ENCODE measurements around the gene GREM2. TPM values are rescaled to one million over a fixed set of nuclear protein-coding genes. Genes with fewer than 3 reads are reported as not detected.

Gene GREM2
- total and polyA plus RNA-seq, 2 donors (not counting 1 experiment from before 2014, with no cell fraction given): not detected

DNA sequence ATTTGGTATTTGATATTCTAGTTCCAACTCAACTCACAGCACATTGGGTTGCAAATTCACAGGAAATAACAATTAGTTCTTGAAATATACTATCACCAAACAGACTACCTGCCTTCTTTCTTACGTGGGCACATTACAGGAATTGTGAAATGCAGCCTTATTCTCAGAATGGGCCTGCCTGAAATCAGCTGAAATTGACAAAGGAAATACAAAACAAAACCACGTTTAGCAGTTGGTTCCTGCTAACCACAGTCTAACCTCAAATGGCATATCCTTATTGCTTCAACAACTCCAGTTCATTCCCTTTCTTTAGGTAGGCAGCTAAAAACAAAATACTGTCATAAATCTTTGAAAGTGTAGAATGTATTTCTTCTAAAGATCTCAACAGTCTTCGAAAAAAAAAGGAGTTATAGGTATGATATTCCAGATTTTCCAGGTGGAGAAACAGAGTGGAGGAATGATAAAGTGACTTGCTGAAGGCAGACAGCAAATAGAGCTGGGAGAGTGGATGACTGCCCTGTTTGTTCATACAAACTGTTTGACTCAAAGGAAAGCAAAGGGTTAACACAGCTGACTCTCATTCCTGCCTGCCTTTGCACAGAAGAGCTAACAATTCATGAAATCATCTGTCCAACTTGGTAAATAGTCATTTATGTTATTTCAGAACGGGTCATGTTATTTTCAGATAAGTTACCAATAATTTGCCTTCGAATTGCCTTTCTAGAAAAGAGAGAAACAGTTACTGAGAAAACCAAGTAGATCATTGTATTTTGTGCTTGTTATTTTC lies 1.6 kb upstream of the GREM2 start:
- Histone ChIP-seq H3K4me3 (ENCODE audit: control extremely low read depth in 1 of 5, extremely low read depth in 1 of 5, insufficient read depth in 1 of 5, low read depth in 2 of 5, low read length in 4 of 5) (no peak overlapping the region), H3K4me2 (replicated peaks; ENCODE audit: low read depth, low read length, poor library complexity, severe bottlenecking) (no peak overlapping the region), H3K9me3 (ENCODE audit: control extremely low read depth in 1 of 3, control insufficient read depth in 2 of 3, insufficient read depth in 1 of 3, low read length in 2 of 3) (no peaks in the 10 kb centered on the region), H3K9ac (ENCODE audit: low read length) (no peak overlapping the region), H3K79me2 (ENCODE audit: control insufficient read depth, insufficient read depth, low read length) (no peaks in the 10 kb centered on the region), H3K27me3 (replicated peaks in 1 of 4; ENCODE audit: control extremely low read depth in 1 of 4, control insufficient read depth in 3 of 4, insufficient read depth in 4 of 4, low read length in 3 of 4) (peaks cover 0 to 22% (median 18%) of the 10 kb centered on the region in 4 experiments), H2AFZ (ENCODE audit: insufficient read depth, low read depth, low read length, poor library complexity, severe bottlenecking) (no peak overlapping the region), H3K36me3 (replicated peaks in 1 of 2; ENCODE audit: control extremely low read depth in 1 of 2, control insufficient read depth in 1 of 2, extremely low read depth in 1 of 2, insufficient read depth in 2 of 2, low read length in 1 of 2) (no peaks in the 10 kb centered on the region), H3K4me1 (ENCODE audit: control insufficient read depth in 2 of 2, insufficient read depth in 2 of 2, low read length in 2 of 2) (peaks cover 9 to 15% of the 10 kb centered on the region in 2 donors), H4K20me1 (ENCODE audit: control insufficient read depth, insufficient read depth, low read length, poor library complexity, severe bottlenecking) (no peaks in the 10 kb centered on the region), H3K27ac (ENCODE audit: low read length in 2 of 2) (no peak overlapping the region)
- H3K4me1 Mint-ChIP-seq: peaks cover 13% of the 10 kb centered on the region
- no peak overlapping the region for H3K27ac Mint-ChIP-seq
- DNase-seq (no peak), ATAC-seq (ENCODE audit: low read depth) (no peak)
- CTCF ChIA-PET: no interaction called here
- 0% methylated on average over 1 of the region's 5 CpGs for WGBS (ENCODE audit: insufficient coverage)
- H3K4me3 Mint-ChIP-seq: no peak overlapping the region
- POLR2A ChIA-PET: no interaction called here
- TF ChIP-seq, protein P1, sequence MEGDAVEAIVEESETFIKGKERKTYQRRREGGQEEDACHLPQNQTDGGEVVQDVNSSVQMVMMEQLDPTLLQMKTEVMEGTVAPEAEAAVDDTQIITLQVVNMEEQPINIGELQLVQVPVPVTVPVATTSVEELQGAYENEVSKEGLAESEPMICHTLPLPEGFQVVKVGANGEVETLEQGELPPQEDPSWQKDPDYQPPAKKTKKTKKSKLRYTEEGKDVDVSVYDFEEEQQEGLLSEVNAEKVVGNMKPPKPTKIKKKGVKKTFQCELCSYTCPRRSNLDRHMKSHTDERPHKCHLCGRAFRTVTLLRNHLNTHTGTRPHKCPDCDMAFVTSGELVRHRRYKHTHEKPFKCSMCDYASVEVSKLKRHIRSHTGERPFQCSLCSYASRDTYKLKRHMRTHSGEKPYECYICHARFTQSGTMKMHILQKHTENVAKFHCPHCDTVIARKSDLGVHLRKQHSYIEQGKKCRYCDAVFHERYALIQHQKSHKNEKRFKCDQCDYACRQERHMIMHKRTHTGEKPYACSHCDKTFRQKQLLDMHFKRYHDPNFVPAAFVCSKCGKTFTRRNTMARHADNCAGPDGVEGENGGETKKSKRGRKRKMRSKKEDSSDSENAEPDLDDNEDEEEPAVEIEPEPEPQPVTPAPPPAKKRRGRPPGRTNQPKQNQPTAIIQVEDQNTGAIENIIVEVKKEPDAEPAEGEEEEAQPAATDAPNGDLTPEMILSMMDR (IDR thresholded peaks at IDR 0.05): no peak
- no peak for TF ChIP-seq EZH2 (IDR thresholded peaks at IDR 0.05; ENCODE audit: borderline replicate concordance, insufficient read depth, low read depth, low read length, poor library complexity, severe bottlenecking)
- no peaks in the 10 kb centered on the region for H3K9me3 Mint-ChIP-seq (ENCODE audit: insufficient read depth)
- intact Hi-C loops (cut with micrococcal nuclease): no loop called here
- peaks cover 38% of the 10 kb centered on the region for H3K27me3 Mint-ChIP-seq

DNA sequence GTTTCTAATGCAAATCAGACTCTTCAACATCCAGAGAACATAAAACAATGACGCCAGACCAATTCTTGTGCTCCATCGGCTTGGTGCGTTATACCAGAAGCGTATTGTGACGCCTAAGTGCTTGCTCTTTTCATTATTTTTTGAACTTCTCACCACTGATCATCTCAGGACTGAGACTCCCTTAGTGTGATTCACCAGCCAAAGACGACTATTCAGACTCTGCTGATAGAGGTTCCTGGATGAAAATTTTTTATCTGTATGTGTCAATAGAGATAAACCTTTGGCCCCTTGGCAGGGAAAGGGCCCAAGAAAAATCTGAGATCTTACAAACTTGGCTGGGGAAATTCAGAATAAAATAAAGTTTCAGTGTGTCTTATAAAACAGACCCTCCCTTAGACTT lies 856 bp upstream of the GREM2 start:
- no peak for DNase-seq

More for the DNA sequence above, 856 bp upstream of the GREM2 start:
- ChIA-PET POLR2A (no interaction called here), CTCF (no interaction called here)
- no peak overlapping the region for H3K27ac ChIP-seq (ENCODE audit: low read length in 2 of 2)
- WGBS (ENCODE audit: insufficient coverage): 78% methylated on average over 5 of the region's 6 CpGs
- peaks cover 38% of the 10 kb centered on the region for H3K27me3 Mint-ChIP-seq
- no peak for ATAC-seq (ENCODE audit: low read depth)
- no peak overlapping the region for H3K9ac ChIP-seq (ENCODE audit: low read length)
- no peaks in the 10 kb centered on the region for H3K79me2 ChIP-seq (ENCODE audit: control insufficient read depth, insufficient read depth, low read length)
- peaks cover 0 to 22% (median 18%) of the 10 kb centered on the region in 4 experiments for H3K27me3 ChIP-seq (replicated peaks in 1 of 4; ENCODE audit: control extremely low read depth in 1 of 4, control insufficient read depth in 3 of 4, insufficient read depth in 4 of 4, low read length in 3 of 4)
- H4K20me1 ChIP-seq (ENCODE audit: control insufficient read depth, insufficient read depth, low read length, poor library complexity, severe bottlenecking): no peaks in the 10 kb centered on the region
- no peaks in the 10 kb centered on the region for H3K9me3 Mint-ChIP-seq (ENCODE audit: insufficient read depth)
- H3K36me3 ChIP-seq (replicated peaks in 1 of 2; ENCODE audit: control extremely low read depth in 1 of 2, control insufficient read depth in 1 of 2, extremely low read depth in 1 of 2, insufficient read depth in 2 of 2, low read length in 1 of 2): no peaks in the 10 kb centered on the region
- H3K9me3 ChIP-seq (ENCODE audit: control extremely low read depth in 1 of 3, control insufficient read depth in 2 of 3, insufficient read depth in 1 of 3, low read length in 2 of 3): no peaks in the 10 kb centered on the region
- H3K4me3 ChIP-seq (ENCODE audit: control extremely low read depth in 1 of 5, extremely low read depth in 1 of 5, insufficient read depth in 1 of 5, low read depth in 2 of 5, low read length in 4 of 5): no peak overlapping the region
- H3K4me1 ChIP-seq (ENCODE audit: control insufficient read depth in 2 of 2, insufficient read depth in 2 of 2, low read length in 2 of 2): peaks cover 9 to 15% of the 10 kb centered on the region in 2 donors
- no peak overlapping the region for H3K27ac Mint-ChIP-seq
- H2AFZ ChIP-seq (ENCODE audit: insufficient read depth, low read depth, low read length, poor library complexity, severe bottlenecking): no peak overlapping the region
- H3K4me1 Mint-ChIP-seq: peaks cover 13% of the 10 kb centered on the region
- TF ChIP-seq, protein P1 (IDR thresholded peaks at IDR 0.05): no peak
- no peak for TF ChIP-seq EZH2 (IDR thresholded peaks at IDR 0.05; ENCODE audit: borderline replicate concordance, insufficient read depth, low read depth, low read length, poor library complexity, severe bottlenecking)
- H3K4me2 ChIP-seq (replicated peaks; ENCODE audit: low read depth, low read length, poor library complexity, severe bottlenecking): no peak overlapping the region
- no peak overlapping the region for H3K4me3 Mint-ChIP-seq
- intact Hi-C loops (cut with micrococcal nuclease): no loop called here
